GM21786 (cell line): ENCODE results near the gene CERS6.

ENCODE experiments used
- ATAC-seq: cut with Tn5 transposase; IDR thresholded peaks from one replicate; pipeline ENCODE4 v1.9.1; 2021; ENCODE audit not compliant: unreplicated experiment

Gene CERS6

DNA sequence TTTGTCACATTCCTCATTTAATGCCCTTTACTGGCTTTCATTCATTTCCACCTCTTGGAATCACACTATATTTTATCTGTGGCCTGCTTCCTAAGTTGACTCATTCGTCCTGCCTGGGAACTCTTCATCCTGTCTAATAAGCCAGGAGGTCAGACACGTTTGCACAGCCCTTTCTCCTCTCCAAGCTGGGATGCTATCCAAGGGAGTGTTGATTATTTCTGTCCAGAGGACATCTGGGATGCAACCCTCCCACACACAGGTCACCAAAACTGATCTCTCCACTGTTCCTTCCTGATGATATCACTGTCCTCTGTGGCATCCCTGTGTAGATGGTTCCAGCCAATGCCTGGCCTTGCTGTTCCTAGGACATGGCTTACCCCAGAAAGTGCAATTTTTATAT lies 266.5 kb downstream of the CERS6 start:
- no peak for ATAC-seq

DNA sequence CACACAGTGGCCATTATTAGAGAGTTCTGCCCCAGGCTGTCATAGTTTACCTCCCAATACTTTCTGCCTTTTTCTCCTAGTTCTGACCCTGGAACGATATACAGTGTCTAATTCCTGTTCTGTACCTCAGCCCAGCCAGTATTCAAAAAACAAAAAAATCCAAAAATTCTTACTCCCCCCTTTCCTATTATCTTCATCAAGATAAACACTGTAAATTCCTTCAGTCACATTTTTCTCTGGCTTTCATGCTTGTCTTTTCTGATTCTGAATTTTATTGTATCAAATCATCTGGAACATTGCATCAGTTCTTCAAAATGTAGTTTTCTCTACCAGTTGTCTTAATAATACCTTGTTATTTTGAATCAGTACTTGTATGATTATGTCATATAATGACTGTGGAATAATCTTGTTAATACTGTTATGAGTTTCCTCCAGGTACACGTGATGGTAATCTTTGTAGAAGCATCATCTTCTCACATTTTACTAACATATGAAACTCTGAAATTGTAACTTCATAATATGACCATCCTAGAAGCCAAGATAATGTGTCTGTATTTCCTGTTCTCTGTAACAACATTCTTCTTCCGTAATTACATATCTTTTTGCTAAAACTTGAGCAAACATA lies 267.3 kb downstream of the CERS6 start:
- ATAC-seq: no peak

DNA sequence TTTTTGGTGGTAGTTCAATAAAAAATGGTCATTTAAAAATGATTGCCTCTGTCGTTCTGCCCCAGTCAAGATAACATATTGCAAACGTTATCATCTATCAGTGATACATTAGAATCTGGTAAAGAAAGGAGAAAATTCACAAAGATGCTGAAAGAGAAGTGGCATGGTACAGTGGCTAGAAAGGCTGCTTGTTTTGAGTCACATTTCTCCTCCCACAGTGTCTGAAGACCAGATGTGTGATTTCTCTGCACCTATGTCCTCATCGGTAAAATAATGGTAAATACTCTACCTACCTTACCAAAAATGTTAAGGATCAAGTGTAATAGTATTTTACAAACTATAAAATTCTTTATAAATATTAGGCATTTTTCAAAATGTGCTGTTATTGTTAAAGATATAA lies 270.3 kb downstream of the CERS6 start:
- no peak for ATAC-seq

DNA sequence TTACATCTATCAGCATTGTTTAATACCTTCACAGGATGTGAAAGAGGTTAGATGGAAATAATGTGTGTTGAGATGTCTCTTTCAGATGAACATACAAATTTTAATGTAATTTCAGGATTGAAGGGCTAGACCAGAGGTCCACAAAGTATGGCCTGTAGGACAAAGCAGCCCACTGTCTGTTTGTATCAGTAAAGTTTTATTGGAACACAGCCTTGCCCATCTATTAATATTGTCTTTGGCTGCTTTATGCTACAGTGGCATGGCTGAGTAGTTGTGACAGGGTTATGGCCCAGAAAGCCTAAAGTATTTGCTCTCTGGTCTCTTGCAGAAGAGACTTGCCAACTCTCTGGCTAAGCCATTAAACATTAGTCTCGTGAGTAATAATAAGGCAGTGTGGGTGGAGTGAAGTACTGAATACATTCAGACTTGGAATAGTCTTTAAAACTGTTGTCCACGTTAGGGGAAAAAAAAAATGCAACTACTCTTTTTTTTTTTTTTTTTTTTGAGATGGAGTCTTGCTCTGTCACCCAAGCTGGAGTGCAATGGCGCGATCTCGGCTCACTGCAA lies 271.9 kb downstream of the CERS6 start:
- ATAC-seq: no peak

DNA sequence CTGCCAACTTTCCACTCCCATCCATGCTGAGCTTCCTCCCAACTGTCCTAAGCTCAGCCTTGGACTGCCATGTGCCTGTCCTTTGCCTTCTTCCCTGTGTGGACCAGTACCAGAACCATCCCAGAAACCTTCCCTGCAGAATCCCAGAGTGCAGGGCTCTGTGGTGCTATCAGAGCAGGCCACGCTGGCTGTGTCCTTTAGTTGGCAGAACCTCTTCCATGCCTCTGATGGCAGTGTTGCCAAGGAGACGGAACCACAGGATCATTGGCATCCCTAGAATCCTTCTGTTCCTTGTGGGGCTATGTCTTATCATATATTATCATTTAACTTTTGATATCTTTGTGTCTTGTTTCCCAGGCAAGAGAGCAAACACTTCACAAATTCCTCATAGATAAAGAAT lies 273.4 kb downstream of the CERS6 start:
- no peak for ATAC-seq

DNA sequence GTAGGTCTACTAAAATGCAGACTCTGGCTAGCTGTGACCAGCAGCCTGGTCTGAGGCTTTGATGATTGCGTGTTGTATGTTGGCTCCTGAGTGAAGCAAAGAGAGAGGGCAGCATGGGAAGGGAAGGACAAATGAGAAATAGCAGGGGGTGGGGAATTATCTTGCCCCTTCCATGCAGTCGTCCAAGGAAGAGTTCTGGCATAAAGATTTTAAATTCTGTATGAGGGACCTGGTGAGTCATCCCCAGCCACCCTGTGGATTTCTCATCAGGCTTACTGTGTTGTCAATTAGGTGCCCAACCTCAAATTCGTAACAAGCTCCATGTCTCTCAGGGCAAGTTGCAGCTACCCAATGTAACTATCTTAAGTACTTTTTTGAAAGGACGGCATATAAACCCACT lies 274.3 kb downstream of the CERS6 start:
- ATAC-seq: no peak

DNA sequence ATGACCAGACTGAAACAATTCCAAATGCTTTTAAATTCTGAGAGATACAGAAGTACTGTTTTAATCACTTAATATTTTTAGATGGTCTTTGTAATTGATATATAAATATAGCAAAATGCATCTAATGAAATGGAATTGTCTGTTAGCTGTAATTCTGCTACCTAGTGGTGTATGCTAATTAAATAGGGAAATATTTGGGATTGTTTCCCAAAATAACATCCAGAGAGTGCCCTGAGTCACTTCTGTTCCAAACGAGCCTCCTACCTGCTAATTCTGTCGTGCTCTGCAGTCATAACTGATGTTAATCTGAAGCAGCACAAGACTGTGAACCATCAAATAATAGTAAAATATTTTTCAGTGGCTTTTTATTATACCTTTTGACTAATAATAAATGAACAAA lies 274.9 kb downstream of the CERS6 start:
- ATAC-seq: no peak

DNA sequence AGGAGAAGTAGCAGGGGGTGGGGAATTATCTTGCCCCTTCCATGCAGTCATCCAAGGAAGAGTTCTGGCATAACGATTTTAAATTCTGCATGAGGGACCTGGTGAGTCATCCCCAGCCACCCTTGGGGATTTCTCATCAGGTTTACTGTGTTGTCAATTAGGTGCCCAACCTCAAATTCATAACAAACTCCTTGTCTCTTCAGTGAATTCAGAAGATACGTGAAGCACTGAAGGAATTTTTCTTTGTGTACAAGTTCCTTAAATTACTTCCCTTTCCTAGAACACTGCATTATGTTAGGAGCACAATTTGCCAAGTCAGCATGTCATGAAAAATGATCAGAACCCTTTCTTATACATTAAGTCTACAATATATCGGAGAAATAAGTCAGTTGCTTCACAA lies 275.5 kb downstream of the CERS6 start:
- no peak for ATAC-seq

DNA sequence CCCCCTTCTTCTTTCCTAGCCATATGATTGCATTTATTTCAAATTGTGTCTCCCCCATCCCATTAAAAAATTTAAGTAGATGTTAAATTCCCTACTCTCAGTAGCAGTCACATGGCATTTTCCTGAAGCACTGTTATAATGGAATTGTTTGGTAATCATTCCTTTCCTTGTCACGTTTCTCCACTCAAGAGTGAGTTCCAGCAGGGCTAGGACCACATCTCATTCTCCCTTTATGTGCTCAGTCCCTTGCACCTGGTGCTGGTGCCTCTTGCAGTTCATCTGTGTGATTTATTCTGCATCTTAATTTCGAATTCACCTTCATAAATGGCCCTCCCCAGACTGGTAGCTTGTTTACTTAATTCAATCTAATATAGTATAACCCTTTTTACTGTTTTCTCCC lies 276.0 kb downstream of the CERS6 start:
- ATAC-seq: no peak

DNA sequence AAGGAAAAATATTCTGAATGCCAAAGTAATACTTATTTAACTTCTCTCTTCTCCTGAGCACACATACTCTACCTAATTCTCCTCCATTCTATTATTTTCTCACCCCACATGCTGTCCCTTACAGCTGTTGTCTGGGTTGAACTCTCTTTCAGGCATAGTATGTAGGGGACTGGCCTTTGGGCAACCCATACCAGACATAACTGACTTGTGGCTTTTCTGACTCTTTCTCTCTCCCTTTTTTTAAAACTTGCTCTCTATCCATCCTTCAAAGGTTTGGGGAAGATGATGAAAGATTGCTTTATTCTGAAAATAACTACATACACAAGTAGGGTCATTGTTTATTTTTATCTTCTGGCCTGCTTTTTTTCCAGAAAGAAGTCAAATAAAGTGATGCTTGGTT lies 276.4 kb downstream of the CERS6 start:
- ATAC-seq: no peak

DNA sequence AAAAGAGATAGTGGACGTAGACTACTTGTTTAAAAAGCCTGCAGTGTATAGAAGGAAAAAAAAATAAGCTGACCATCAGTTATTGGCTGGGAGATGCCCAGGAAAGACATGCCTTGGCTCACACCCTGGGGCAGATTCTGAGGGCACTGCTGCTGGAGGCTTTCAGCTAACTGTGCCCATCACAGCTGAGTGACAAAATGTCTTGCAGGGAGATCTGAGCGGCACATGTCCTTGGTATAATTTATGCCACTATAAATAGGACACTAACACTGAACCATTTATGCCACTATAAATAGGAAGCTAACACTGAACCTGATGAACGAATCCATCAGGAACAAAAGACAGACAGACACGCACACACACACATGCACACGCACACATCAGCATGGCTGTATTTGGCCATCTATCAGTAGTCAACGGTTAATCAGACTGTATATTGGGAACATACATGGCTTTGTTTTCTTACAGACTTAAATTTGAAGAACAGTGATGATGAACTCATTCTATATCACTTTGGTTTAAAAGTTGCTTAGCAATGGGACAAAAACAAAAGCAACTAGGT lies 278.2 kb downstream of the CERS6 start:
- ATAC-seq: no peak

DNA sequence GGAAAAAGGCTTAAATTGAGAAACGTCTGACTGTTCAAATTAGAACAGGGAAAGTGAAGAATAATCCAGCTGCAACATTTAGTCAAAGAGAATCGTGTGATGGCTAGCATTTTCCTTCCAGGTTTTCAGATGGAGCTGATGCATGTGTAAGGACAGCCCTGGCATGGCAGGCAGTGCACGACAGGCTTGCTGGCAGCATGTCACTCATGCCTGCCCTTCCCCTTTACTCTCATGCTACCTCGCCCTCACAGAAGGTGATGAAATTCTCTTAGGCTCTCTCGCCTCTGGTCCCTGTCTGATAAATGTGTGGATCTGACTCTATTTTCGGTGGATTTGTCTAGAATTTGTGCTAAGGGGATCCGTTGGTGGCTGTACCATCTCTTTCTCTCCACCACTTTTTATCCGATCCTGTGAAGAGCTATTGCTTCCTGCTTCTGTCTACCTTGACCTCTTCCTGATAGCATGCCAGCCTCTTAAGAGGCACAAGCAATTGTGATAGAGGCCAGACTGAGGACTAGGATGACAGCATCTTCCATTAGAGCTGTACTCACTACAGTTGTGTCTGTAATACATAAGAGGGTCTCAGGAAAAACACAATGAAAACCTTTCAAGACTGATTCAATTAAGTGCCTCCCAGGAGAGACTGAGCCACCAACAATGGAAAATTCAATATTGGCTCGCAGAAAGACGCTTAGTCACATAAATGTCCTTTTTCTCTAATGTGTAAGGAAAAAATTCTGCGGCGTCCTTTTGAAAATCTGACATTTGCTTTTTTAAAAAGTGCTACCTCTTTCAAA lies 280.8 kb downstream of the CERS6 start:
- no peak for ATAC-seq

DNA sequence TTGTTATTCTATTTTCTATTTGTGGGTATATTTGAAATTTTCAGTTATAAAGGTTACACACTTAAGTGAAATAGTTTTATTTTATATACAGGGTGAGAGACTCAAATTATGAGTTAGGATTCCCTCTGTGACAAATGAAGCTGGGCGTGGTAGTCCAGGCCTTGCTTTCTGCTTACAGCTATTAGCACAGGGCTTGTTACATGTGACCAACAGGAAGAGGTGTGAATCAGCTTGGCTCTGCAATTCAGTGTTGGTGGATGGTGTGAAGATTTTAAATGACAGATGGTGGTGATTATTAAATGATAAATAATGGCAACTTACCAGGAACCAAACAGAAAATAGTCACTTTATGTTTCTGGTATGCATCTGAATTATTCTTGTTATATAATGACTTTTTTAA lies 282.0 kb downstream of the CERS6 start:
- no peak for ATAC-seq

DNA sequence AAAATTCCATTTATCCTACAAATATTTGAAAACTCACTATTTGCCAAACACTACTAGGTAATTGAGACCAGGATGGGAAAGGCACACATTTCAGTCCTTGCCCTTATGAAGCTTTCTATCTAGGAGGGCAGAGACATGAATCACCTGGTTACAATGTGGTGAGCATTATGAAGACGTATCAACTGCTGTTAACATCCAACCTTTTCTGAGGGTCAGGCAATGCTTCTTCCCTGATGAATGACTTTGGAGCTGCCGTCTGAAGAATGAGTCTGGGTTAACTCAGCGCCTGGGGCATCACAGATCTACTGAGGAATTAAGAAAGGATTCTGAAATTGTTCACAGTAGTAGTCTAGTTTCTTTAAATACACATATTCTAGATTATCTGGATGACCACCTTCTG lies 284.3 kb downstream of the CERS6 start:
- no peak for ATAC-seq

DNA sequence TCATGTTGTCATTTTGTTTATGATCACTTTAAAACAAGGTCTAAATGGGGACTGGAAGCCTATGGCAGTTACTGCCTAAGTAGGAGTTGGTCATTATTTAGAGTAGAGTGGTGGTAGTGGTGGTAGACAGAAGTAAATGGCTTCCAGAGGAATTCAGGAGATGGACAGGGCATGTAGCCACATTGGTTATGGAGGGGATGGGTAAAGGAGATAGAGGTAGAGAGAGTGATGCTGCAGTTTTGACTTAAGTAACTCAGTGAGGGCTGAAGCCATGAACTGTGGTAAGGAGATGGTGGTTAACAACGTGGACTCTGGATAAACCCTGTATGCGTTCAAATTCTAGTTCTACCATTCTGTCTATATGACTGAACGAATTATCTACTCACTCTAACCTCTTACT lies 284.7 kb downstream of the CERS6 start:
- no peak for ATAC-seq

DNA sequence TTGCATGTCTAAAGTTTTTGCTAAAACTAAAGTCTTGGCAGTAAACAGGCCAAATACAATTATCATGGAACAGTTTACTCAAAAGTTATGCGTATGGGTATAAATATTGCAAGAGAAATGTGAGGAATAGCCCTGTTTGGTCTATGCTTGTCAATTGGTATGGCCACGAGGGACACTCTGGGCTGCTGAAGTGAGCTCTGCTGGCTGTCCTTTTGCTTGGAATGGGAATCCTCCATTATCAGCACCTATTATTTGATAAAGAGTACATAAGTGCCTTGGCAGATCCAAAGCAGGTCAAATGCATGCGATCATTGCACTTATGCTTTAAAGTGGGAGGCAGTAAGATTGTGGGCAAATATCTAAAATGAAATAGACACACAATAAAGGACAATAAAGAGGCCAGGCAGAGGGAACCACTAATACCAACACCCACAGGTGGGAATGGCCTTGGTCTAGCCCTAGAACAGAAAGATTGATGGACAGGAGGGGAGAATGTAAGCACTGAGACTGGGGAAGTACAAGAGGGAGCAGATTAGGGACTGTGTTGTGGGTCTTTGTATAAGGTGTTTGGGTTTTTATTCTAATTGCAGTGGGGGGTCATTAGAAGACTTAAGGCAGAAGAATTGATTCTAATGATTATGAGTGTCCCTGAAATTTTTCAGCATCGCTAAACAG lies 286.3 kb downstream of the CERS6 start:
- no peak for ATAC-seq

DNA sequence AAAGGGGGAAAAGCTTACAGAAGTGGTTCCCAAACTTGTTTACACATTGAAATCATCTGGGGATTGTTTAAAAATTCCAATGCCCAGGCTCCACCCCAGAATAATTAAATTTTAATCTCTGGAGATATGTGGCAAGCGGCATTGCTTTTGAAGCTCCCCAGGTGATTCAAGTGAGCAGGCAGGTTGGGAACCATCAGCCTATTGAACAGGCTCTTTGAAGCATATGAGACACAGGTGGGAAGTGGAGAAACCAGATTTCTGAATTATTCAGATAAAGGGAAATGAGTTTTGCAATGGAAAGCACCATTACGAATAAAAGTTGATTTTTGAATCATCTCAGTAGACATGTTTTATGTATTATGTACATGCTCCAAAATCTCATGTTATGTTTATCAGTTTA lies 288.8 kb downstream of the CERS6 start:
- ATAC-seq: no peak

DNA sequence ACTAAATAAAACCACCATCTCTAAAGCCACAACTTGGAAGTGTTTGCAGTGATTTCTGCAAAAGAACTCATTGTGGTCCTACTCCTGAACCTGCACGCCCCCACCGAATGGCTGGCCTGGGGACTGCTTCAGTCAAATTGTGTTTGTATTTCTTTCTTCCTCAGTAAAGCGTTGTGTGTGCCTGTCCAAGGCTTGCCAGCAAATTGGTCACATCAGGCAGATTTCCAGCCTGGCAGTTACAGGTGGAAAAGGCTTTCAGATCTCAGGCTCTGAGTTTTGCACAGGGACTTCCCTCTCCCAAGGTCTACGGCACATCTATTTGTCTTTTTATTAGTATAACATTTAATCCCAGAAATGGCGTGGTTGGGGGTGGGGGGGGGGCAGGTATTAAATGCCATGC lies 292.4 kb downstream of the CERS6 start:
- ATAC-seq: no peak

DNA sequence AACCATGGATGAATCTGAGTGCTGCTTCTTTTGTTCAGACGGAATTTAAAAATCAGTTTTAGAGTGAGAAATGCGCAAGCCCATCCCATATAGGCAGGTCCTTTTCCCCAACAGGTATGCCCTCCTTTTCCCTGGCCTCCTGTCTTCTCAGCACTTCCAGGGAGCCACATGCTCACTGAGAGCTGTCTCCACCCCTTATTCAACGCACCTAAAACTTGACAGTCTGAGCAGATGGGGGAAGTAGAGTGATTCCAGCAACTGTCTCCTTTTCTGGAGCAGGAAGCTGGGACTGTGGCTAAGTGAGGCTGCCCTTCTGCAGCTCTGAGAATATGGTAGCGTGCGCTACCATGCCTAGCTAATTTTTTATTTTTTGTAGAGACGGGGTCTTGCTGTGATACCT lies 293.2 kb downstream of the CERS6 start:
- no peak for ATAC-seq

DNA sequence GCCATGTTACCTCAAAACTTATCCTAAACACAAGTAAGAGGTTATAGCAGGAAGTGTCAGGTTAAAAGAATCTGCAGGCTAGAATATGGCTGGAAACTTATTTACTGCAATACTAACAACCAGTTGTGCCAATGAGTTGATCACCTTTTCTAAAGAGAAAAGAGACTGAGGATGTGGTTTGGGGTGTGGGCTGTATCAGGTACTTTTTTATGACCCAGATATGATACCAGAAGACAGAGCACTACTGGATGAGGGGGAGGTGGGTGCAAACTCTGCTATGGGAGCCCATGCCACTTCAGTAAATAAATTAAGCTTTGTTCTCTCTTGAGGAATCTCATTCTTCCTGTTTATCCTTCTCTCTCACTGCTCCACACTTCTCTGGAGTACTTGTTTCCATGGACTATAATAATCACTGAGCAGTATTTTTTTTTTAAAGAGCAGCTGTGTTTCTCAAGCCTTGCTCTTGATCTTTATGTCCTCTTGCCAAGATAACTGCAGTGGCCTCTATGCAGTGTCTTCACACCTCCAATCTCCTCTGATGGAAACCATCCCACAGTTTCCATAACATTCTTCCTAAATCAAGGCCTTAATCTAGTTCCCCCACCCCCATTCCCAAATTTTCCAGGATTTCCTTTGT lies 295.1 kb downstream of the CERS6 start:
- ATAC-seq: peak; percentile 83

DNA sequence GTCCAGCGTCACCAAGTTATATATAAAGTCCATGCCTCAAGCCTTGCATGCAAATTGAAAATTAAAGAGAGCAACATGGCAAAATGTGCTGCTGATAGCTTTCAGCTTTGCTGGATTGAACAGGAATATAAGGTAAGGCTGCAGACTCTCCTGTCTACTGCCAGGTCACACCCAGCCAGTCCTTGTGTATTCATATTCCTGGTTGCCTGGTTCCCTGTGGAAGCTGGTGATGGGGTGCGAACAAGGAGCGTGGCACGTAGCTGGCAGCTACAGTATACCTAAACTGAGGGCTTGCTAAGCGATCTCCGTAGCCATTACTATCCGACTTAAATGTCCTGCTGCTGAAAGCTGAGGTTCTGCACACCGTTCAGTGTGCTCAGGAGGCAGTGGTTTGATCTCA lies 296.3 kb downstream of the CERS6 start:
- ATAC-seq: no peak
